Ishikawa (cell line): ENCODE measurements around the gene YWHAQ.

ENCODE experiments used
- EP300 ChIP-seq: IDR thresholded peaks from 2 replicates; pipeline ENCODE4 v1.6.1; 2012; ENCODE audit warnings: borderline replicate concordance
- REST ChIP-seq: IDR thresholded peaks from 2 replicates; pipeline ENCODE4 v1.6.1; 2012; ENCODE audit warnings: low read depth, mild to moderate bottlenecking
- TCF12 ChIP-seq: IDR thresholded peaks from 2 replicates; pipeline ENCODE4 v1.6.1; 2012; ENCODE audit warnings: low read depth
- USF1 ChIP-seq: IDR thresholded peaks from 2 replicates; pipeline ENCODE4 v1.6.1; 2012
- ZBTB7A ChIP-seq: IDR thresholded peaks from 2 replicates; pipeline ENCODE4 v1.6.1; 2012; ENCODE audit warnings: low read depth

GRCh38 chr2:9673914-9674481 lies 43.2 kb upstream of the YWHAQ start:
- no peak for TF ChIP-seq EP300
- TF ChIP-seq TCF12: no peak
- no peak for TF ChIP-seq USF1
- TF ChIP-seq ZBTB7A: no peak
- no peak for TF ChIP-seq REST
